T-helper 2 cell treated with Interferon-gamma antibody and Interleukin-4, amounts not matched to agents 5 μg/mL and 100 μg/mL, for 36 hours (primary cell): Measurements from ENCODE around the gene PHYHD1.
"Not testable (repeated sequence)": the region's sequence is repeated elsewhere in the genome, so short reads cannot be mapped to it uniquely, and the experiment has no call there.

Experiments
- DNase-seq: peaks from one replicate; pipeline ENCODE4 v3.0.0; 2021; ENCODE audit warnings: low spot score
- H3K27ac Mint-ChIP-seq: one replicate; pipeline ENCODE4 v1.8.0; 2021; ENCODE audit warnings: mild to moderate bottlenecking, mixed read lengths
- H3K27me3 Mint-ChIP-seq: one replicate; pipeline ENCODE4 v1.8.0; 2021; ENCODE audit warnings: low read depth, mixed read lengths
- H3K36me3 Mint-ChIP-seq: one replicate; pipeline ENCODE4 v1.8.0; 2021; ENCODE audit warnings: low read depth, mixed read lengths
- H3K4me1 Mint-ChIP-seq: one replicate; pipeline ENCODE4 v1.8.0; 2021; ENCODE audit warnings: low read depth, mixed read lengths
- H3K4me3 Mint-ChIP-seq: one replicate; pipeline ENCODE4 v1.8.0; 2022; ENCODE audit warnings: mild to moderate bottlenecking, moderate library complexity, mixed read lengths
- H3K9me3 Mint-ChIP-seq: one replicate; pipeline ENCODE4 v1.8.0; 2021; ENCODE audit warnings: mixed read lengths

PHYHD1 gene

DNA sequence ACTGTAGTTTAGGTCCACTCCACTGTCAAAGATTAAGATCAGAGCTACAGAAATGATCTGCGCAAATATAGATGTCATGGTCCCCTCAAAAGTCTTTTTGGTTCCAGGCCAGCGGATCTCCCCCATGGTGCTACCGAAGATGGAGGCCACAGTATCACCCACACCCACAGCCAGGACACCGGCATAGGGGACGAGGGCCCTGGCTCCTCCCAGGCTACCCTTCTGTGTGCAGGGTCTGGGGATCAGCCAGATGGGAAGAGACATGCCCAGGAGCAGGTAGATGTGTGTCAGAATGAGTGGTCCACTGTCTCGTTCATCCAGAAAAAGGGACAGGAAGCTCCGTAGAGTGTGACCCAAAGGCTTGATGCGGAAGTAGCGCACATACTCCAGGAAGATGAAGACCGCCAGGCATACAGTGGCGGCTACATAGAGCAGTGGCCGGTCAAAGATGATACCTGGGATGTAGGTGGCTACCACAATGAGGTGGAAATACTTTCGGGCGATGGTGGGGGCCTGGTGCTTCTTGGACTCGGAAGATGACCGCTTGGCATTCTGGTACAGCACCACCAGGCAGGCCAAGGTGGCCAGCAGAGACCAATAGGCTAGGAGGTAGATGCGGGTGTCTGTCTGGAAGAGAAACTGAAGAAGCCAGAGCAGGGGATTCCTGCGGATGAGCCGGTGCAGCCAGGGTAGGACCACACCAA, 25.2 kb downstream of the PHYHD1 start:
- peaks cover 18% of the 10 kb centered on the region for H3K36me3 Mint-ChIP-seq
- H3K27ac Mint-ChIP-seq, result peak overlapping the region; percentile 94
- H3K4me1 Mint-ChIP-seq, result peaks cover 19% of the 10 kb centered on the region
- no peaks in the 10 kb centered on the region for H3K27me3 Mint-ChIP-seq
- no peak for DNase-seq
- H3K4me3 Mint-ChIP-seq, result peak overlapping the region; percentile 94
- no peaks in the 10 kb centered on the region for H3K9me3 Mint-ChIP-seq

DNA sequence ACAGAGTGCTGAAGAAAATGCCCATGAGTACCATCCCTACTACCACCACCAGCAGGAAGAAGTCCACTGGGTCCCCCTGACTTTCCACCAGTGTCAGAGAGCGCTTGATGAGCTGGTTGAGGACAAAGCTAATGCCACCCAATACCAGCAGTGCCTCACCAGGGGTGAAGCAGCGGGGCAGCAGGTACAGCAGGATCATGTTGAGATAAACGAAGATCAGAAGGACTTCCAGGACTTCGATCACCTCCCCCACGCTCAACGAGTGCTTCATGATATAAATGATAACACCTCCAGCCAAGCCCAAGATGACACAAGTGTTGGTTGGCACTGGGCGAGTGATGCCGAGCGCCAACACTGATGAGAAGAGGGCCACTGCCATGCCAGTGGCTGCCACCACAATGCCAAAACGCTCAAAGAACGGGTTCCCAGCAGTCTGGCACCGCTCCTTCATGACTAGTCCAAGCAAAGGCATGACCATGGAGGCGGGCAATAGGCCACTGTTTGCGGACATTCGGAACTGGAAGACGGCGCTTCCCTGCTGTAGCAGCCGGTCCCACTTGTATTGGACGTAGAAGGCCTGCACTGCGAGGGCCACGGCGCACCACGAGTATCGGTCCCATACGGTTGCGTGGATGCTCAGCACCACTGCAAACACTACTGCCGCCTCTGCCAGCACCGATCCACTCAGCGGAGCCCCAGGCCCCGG, 25.9 kb downstream of the PHYHD1 start:
- H3K36me3 Mint-ChIP-seq, result peaks cover 20% of the 10 kb centered on the region
- peak overlapping the region; percentile 94 for H3K27ac Mint-ChIP-seq
- H3K27me3 Mint-ChIP-seq, result no peaks in the 10 kb centered on the region
- no peak for DNase-seq
- no peaks in the 10 kb centered on the region for H3K9me3 Mint-ChIP-seq
- H3K4me3 Mint-ChIP-seq, result peak overlapping the region; percentile 94
- peaks cover 21% of the 10 kb centered on the region for H3K4me1 Mint-ChIP-seq

DNA sequence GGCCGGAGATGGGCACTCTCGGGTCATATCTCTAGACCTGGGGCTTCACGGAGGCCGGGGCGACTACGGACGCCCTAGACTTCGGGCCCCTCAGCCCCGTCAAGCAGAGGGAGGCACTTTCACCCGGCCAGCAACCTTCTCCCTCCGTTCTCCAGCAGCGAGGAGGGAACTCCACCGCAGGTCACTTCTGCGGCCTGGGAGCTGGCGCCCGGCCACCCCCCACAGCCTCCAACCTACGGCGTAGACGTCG, 26.4 kb downstream of the PHYHD1 start:
- Mint-ChIP-seq H3K9me3 (no peaks in the 10 kb centered on the region), H3K4me1 (peaks cover 21% of the 10 kb centered on the region), H3K27me3 (no peaks in the 10 kb centered on the region), H3K4me3 (peak overlapping the region; percentile 94), H3K36me3 (peaks cover 20% of the 10 kb centered on the region), H3K27ac (peak overlapping the region; percentile 94)
- no peak for DNase-seq

DNA sequence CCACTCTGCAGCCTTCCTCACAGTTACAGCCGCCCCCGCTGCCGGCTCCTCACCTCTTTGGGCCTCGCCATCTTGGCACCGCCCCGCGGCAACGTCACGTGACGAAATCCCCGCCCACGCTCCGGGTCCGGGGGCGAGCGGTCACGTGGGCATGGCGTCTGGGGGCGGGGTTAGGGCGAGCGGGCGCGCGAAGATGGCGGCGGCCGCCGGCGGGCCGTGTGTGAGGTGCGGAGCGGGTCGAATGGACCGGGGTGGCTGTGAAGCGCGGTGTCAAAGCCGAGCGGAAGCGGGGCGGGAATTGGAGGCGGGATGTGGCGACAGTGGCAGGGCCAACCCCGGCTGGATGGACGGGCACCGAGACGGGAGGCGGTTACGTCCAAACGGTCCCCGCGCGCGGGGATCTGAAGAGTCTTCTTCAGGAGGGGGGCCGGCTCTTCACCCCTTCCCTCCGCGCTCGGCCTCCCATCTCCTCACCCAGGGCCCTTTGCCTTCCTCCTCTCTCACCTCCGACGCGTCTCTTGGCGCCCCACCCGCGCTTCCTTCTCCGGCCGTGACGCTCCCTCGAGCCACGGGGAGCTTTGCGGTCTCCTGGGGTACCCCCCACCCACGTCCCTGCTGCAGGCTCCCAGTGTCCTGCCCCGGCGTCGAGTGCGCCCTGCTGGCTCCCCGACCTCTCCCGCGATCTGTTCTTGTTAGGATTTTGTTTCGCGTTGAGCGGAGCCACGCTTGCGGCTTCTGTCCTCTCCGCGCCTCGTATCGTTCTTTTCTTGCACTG, 26.9 kb downstream of the PHYHD1 start, which contains the start of the genes DOLK and NUP188:
Gene DOLK (minus strand): TSS at position 77 of the 775 bp plus-strand sequence. CDS start 300 bp downstream, outside the sequence.
Gene NUP188 (plus strand): TSS at position 173 of the 775 bp plus-strand sequence. CDS start 21 bp downstream, at position 194.
- H3K36me3 Mint-ChIP-seq, result peaks cover 23% of the 10 kb centered on the region

DNA sequence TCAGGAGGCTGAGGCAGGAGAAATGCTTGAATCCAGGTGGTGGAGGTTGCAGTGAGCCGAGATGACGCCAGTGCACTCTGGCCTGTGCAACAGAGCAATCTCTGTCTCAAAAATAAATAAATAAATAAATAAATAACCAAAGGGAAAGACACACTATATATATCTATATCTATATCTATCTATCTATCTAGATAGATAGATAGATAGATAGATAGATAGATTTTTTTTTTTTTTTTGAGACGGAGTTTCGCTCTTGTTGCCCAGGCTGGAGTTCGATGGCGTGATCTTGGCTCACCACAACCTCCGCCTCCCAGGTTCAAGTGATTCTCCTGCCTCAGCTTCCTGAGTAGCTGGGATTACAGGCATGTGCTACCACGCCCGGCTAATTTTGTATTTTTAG, 40.6 kb downstream of the PHYHD1 start:
- DNase-seq, H3K4me1 Mint-ChIP-seq, H3K9me3 Mint-ChIP-seq, H3K27ac Mint-ChIP-seq, H3K27me3 Mint-ChIP-seq, H3K4me3 Mint-ChIP-seq: not testable (repeated sequence)
- peaks cover 36% of the 10 kb centered on the region for H3K36me3 Mint-ChIP-seq

More for the DNA sequence above, 26.9 kb downstream of the PHYHD1 start, which contains the start of the genes DOLK and NUP188:
- H3K9me3 Mint-ChIP-seq, result no peaks in the 10 kb centered on the region
- peak; percentile 98 for DNase-seq
- H3K27ac Mint-ChIP-seq, result peak within 1 kb of the TSS; percentile 94
- peaks cover 23% of the 10 kb centered on the region for H3K4me1 Mint-ChIP-seq
- no peaks in the 10 kb centered on the region for H3K27me3 Mint-ChIP-seq
- peak within 1 kb of the TSS; percentile 94 for H3K4me3 Mint-ChIP-seq

DNA sequence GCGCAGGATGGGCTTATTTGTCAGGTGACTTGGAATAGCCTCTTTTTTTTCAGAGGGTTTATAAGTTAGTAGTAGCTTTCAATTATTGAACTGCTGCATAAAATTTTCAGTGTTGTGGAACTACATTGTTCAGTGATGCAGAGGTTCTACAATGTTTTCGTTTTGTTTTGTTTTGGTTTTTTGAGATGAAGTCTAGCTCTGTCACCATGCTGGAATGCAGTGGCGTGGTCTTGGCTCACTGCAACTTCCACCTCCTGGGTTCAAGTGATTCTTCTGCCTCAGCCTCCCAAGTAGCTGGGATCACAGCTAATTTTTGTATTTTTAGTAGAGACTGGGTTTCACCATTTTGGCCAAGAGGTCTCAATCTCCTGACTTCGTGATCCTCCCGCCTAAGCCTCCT, 48.7 kb downstream of the PHYHD1 start:
- H3K4me1 Mint-ChIP-seq, result no peaks in the 10 kb centered on the region
- H3K4me3 Mint-ChIP-seq, result no peak overlapping the region
- H3K9me3 Mint-ChIP-seq, result no peaks in the 10 kb centered on the region
- H3K27ac Mint-ChIP-seq, result no peak overlapping the region
- no peaks in the 10 kb centered on the region for H3K27me3 Mint-ChIP-seq
- DNase-seq, result no peak
- peaks cover 54% of the 10 kb centered on the region for H3K36me3 Mint-ChIP-seq

DNA sequence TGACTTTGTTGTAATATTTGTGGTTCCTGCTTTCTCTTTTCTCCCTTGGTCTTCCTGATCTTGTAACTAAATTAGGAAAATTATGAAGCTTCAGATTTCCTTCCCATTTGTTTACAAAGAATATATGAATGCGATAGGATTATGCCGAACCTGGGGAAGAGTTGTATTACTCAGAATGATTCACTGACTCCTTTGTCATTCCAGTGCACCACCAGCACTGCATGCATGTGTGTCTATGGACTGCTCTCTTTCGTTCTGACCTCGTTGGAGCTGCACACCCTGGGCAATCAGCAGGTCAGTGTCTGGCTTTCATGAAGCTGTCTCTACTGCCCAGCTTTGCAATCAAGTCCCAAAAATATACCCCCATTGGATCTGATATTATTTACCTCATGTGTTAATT, 52.2 kb downstream of the PHYHD1 start:
- no peaks in the 10 kb centered on the region for H3K4me1 Mint-ChIP-seq
- no peaks in the 10 kb centered on the region for H3K27me3 Mint-ChIP-seq
- H3K4me3 Mint-ChIP-seq, result no peak overlapping the region
- peaks cover 63% of the 10 kb centered on the region for H3K36me3 Mint-ChIP-seq
- no peaks in the 10 kb centered on the region for H3K9me3 Mint-ChIP-seq
- DNase-seq, result no peak
- no peak overlapping the region for H3K27ac Mint-ChIP-seq

DNA sequence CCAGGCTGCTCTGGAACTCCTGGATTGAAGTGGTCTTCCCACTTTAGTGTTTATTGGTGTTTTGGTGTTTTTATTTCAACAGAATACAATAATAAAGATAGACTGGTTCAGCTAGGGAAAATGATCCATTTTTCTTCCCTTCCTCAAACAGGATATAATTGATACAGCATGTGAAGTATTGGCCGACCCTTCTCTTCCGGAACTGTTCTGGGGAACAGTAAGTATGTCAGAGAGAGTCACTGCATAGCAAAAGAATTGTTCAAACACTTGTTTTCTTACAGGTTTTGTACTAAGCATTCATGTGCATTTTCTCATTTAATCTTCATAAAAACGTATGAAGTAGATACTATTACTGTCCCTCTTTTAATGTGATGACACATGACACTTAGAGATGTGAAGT, 58.3 kb downstream of the PHYHD1 start:
- H3K9me3 Mint-ChIP-seq, result no peaks in the 10 kb centered on the region
- H3K4me1 Mint-ChIP-seq, result no peaks in the 10 kb centered on the region
- H3K4me3 Mint-ChIP-seq, result no peak overlapping the region
- H3K27me3 Mint-ChIP-seq, result no peaks in the 10 kb centered on the region
- no peak for DNase-seq
- no peak overlapping the region for H3K27ac Mint-ChIP-seq
- peaks cover 62% of the 10 kb centered on the region for H3K36me3 Mint-ChIP-seq

DNA sequence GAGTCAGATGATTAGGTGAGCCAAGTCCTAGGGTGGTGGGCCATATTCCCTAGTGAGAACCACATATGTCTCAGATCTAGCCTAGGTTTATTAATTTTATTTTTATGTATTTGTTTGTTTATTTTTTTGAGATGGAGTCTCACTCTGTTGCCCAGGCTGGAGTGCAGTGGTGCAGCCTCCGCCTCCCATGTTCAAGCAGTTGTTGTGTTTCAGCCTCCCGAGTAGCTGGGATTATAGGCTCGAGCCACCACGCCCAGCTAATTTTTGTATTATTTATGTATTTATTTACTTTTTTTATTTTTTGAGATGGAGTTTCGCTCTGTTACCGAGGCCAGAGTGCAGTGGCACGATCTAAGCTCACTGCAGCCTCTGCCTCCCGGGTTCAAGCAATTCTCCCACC, 62.8 kb downstream of the PHYHD1 start:
- peaks cover 76% of the 10 kb centered on the region for H3K36me3 Mint-ChIP-seq
- H3K9me3 Mint-ChIP-seq, result no peaks in the 10 kb centered on the region
- DNase-seq, result no peak
- H3K27me3 Mint-ChIP-seq, result no peaks in the 10 kb centered on the region
- no peaks in the 10 kb centered on the region for H3K4me1 Mint-ChIP-seq
- H3K4me3 Mint-ChIP-seq, result no peak overlapping the region
- H3K27ac Mint-ChIP-seq, result no peak overlapping the region

DNA sequence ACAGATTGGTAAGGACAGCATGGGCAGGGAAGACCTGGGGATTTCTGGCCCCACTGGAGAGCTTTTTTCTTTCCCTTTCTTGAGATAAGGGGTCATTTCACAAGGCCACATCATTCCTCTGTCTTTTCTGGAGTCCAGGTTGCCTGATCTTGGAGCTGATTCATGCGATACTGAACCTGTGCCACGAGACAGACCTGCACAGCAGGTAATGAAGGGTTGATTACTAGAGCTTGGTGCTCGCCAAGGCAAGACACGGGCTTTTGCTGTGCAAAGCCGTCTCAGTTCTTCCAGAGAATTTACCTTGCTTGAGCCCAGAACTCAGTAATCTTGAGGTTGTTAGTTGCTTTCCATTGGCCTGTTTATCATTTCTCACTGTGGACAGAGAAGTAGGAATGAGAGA, 65.9 kb downstream of the PHYHD1 start:
- Mint-ChIP-seq H3K4me3 (no peak overlapping the region), H3K27ac (no peak overlapping the region), H3K9me3 (no peaks in the 10 kb centered on the region), H3K27me3 (no peaks in the 10 kb centered on the region), H3K4me1 (no peaks in the 10 kb centered on the region), H3K36me3 (peaks cover 64% of the 10 kb centered on the region)
- no peak for DNase-seq

DNA sequence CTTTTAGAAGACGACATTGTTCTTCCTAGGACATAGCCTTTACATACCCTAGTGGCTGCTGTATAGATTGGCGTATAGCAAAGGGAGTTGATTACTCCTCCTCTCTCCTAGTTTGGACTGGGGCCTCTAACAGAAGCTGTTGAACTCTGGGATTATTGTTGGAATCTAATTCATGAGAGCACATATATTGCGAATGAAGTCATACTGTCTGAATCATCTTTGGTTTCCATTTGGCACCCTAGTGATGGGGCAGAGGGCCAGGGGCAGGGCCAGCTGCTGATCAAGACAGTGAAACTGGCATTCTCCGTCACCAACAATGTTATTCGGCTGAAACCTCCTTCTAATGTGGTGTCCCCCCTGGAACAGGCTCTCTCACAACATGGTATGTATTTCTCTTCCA, 67.0 kb downstream of the PHYHD1 start:
- Mint-ChIP-seq H3K4me3 (no peak overlapping the region), H3K9me3 (no peaks in the 10 kb centered on the region), H3K27ac (no peak overlapping the region), H3K27me3 (no peaks in the 10 kb centered on the region), H3K4me1 (no peaks in the 10 kb centered on the region), H3K36me3 (peaks cover 60% of the 10 kb centered on the region)
- no peak for DNase-seq
